ENCODE measurements around the gene PSMD1.

Gene PSMD1

DNA sequence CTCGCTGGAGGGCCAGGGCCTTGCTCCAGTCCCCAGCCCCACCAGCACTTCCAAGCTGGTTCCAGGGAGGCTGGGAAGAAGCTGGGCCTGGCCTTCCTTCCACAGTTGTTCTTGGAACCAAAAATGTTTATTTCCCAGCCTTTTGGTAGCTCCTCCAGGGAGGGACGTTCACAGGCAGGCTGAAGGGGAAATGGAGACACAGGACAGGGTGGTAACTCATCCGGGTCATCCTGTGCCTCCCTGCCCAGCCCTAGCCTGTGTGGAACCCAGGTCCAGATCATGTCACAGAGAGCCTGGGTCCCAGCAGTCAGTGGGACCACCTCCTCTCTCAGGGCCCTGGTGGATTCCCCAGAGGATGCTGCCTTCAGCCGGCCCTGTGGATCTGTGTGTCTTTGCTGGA lies 129.2 kb downstream of the PSMD1 start:
- FAIRE-seq (no peak), DNase-seq (ENCODE audit: insufficient read length, low spot score) (no peak)
- TF ChIP-seq, protein P1, sequence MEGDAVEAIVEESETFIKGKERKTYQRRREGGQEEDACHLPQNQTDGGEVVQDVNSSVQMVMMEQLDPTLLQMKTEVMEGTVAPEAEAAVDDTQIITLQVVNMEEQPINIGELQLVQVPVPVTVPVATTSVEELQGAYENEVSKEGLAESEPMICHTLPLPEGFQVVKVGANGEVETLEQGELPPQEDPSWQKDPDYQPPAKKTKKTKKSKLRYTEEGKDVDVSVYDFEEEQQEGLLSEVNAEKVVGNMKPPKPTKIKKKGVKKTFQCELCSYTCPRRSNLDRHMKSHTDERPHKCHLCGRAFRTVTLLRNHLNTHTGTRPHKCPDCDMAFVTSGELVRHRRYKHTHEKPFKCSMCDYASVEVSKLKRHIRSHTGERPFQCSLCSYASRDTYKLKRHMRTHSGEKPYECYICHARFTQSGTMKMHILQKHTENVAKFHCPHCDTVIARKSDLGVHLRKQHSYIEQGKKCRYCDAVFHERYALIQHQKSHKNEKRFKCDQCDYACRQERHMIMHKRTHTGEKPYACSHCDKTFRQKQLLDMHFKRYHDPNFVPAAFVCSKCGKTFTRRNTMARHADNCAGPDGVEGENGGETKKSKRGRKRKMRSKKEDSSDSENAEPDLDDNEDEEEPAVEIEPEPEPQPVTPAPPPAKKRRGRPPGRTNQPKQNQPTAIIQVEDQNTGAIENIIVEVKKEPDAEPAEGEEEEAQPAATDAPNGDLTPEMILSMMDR (IDR thresholded peaks at IDR 0.05; ENCODE audit: insufficient read depth, missing control alignments) = no peak

DNA sequence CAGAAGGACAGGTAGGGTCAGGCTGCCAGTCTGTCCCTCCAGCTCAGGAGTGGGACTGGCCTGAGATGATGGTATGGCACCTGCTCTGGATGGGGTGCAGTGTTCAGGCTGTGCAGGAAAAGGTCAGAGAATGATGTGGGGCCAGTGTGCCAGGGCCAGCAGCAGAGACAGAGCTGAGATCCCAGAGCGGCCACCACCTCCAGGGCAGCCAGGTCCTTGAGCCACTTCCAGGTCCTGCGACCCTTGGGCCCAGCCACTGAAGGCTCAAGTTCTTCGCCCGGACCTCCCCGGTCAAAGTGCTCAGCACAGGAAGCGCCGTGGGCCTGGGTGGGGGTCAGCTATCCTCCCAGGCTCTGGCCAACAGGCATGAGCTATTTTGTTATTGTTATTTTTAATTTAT lies 129.7 kb downstream of the PSMD1 start:
- FAIRE-seq (no peak), DNase-seq (ENCODE audit: insufficient read length, low spot score) (no peak)

DNA sequence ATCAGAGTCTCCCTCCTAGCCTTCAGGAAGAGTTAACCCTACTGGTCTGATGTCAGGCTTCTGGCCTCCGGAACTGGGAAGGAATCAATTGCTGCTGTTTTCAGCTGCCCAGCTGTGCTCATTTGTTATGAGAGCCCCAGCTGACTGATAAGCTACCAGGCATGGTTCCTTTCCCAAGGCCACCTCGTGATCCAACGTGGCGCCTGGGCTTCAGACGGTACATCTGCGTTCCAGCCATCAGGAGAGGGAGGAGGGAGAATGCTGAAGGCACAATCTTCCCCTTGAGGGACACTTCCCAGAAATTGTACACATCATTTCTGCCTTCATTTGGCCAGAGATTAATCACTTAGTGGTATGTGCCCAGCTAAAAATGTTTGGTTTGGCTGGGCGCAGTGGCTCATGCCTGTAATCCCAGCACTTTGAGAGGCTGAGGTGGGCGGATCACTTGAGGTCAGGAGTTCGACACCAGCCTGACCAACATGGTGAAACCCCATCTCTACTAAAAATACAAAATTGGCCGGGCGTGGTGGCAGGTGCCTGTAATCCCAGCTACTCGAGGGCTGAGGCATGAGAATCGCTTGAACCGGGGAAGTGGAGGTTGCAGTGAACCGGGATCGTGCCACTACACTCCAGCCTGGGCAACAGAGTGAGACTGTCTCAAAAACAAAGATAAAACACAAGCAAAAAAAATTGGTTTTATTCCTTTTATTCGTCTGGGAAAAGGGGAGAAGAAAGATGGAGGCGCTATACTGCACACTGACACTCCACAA lies 131.3 kb downstream of the PSMD1 start:
- DNase-seq (ENCODE audit: insufficient read length, low spot score) = no peak
- no peak for FAIRE-seq
- TF ChIP-seq, protein P1 (IDR thresholded peaks at IDR 0.05; ENCODE audit: insufficient read depth, missing control alignments) = no peak

More for the DNA sequence above, 129.7 kb downstream of the PSMD1 start:
- TF ChIP-seq, protein P1 (IDR thresholded peaks at IDR 0.05; ENCODE audit: insufficient read depth, missing control alignments) = no peak

DNA sequence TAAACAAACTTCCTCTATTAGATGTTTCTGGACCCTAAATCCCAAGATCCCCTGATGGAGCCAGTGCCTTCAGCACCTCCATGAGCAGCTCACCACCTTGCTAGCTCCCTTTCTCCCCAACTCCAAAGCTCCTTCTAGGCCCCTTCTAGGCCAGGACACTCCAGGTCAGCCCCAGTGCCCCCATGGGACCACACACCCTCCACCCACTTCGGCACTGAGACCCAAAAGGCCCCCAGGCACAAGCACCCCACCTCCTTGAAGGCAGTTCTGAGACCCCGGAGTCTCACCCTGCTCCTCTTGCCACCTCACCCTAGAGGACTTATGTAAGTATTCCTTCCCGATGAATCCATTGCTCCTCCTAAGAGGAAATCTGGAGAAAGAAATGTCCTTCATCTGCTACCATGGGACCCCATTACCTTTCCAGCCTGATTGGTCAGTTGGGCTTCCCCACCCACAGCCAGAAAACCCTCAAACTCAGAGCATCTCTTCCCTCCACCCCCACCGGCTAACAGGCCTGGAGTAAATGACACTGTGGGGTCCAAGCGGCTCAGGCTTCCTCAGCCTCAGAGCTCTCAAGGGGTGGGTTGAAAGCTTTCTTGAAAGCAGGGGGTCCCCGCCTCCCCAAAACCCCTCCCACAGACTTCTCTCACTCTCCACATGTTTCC lies 132.0 kb downstream of the PSMD1 start:
- FAIRE-seq (no peak), DNase-seq (ENCODE audit: insufficient read length, low spot score) (no peak)
- TF ChIP-seq, protein P1 (IDR thresholded peaks at IDR 0.05; ENCODE audit: insufficient read depth, missing control alignments) = no peak

DNA sequence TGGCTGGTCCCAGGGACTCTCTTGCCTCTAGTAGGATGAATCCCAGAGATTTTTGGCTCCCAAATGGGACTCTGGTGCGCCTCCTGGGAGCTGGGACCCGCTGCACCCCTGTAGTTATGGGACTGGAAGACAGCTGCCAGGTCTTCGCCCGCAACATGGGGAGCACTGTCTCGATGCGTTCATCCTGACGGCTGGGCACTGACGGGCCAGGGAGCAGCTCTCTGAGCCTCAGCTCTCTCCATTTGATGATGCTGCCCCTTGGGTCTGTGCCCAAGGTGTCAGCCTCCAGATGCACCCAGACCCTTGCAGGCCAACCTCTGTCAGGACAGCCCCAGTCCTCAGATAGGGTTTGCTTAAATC lies 132.5 kb downstream of the PSMD1 start:
- TF ChIP-seq, protein P1 (IDR thresholded peaks at IDR 0.05; ENCODE audit: insufficient read depth, missing control alignments) = no peak
- DNase-seq (ENCODE audit: insufficient read length, low spot score) (no peak), FAIRE-seq (no peak)

DNA sequence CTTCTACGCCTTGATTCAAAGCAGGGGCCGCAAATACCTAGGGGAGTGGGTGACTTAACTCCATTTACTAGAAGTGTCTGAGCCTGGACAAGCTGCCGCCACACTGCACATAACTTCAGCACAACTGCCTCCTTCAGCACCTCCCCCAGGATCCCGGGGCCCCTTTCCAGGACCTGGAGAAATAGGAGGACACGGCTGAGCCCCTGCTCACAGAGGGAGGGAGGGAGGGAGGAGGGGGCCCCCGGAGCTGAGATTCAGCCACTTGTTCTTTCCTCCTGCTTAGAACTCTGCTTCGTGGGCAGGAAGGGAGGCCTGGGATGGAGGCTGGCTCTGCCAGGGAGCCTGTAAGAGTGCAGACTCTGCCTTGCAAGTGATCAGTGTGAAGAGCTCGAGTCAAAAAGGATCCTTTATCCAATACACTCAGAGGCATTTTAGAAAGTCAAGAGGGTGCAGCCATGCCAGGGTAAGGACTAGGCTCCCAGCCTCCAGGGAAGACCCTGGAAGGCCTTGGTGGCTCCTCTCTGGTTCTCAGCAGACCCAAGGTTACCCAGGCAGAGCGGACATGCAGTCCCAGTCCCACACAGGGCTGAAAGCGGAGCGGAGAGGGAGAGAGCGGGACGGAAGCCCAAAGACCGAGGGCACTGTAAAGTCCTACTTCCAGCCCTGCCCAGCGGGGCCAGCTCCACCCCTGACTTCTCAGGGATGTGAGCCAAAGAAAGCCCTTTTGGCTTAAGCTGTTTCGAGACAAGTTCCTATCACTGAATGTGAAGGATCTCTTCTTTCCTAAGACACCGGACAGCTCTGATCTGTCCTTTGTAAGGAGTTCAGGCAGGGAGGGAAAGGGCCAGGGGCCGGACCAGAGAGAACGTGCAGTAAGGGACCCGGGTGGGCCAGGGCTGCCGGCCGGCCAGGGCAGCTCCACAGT lies 133.2 kb downstream of the PSMD1 start:
- TF ChIP-seq, protein P1 (IDR thresholded peaks at IDR 0.05; ENCODE audit: insufficient read depth, missing control alignments) = no peak
- DNase-seq (ENCODE audit: insufficient read length, low spot score) = no peak
- FAIRE-seq = no peak
